ENCODE data around the gene LAMA3. TPM values are rescaled to one million over a fixed set of nuclear protein-coding genes. Genes with fewer than 3 reads are reported as not detected.
A peak's percentile ranks its signal among the peaks of the same experiment; 100 is the strongest.

Gene LAMA3
- total and polyA plus RNA-seq, 10 of the 15 experiments (the other 5 are each of a cell fraction or from before 2014, with no cell fraction given), result 0.37 to 6.5 (median 5.4) TPM

DNA sequence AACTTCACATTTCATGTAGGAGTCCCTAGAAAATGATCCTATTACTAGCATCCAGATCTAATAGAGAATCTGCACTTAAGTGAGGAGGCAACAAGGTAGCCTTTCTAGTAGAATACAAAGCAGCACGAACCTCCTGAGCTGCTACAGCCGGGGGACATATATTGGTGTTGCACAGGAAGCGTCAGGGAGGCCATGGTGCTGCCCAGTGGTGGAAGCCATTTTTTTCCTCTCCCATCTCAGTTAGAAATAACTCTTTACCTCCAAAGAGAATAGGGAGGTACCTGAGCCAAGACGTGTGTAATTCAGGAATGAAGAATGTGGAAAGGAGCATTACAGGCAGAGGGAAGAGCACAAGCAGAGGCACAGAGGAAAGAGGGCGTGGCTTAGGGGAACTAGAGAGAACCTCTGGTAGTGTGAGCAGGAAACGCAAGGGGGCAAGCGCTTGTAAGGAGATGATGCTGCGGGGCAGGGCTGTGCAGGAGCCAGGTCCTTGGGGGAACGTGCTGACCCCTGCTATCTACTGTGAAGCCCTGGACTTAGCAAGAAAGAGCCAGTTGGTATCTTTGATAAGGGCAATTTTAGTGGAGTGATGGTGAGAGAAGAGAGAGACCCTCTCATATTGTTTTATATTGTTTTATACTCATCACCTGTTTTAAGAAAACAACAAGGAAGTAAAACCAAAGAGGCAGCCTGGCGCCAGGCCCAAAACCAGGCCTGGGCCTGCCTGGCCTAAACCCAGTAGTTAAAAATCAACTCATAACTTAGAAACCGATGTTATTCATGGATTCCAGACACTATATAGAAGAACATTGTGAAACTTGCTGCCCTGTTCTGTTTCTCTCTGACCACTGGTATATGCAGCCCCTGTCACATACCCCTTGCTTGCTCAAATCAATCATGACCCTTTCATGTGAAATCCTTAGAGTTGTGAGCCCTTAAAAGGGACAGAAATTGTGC, 275.3 kb downstream of the LAMA3 start (continued):
- TF ChIP-seq YBX1 (IDR thresholded peaks at IDR 0.05), result no peak
- TF ChIP-seq SUZ12 (IDR thresholded peaks at IDR 0.05; ENCODE audit: unreplicated experiment), result no peak
- no peak for TF ChIP-seq ZNF217 (IDR thresholded peaks at IDR 0.05)
- no peak for TF ChIP-seq SIN3A (IDR thresholded peaks at IDR 0.05; ENCODE audit: low read depth, low read length)
- TF ChIP-seq GABPA (IDR thresholded peaks at IDR 0.05; ENCODE audit: low read depth), result peak; percentile 79
- no peak for TF ChIP-seq TCF3 (IDR thresholded peaks at IDR 0.05; ENCODE audit: borderline replicate concordance, insufficient read depth, low read depth, low read length)
- TF ChIP-seq KDM1A (IDR thresholded peaks at IDR 0.05; ENCODE audit: borderline replicate concordance), result no peak
- TF ChIP-seq, protein P1, sequence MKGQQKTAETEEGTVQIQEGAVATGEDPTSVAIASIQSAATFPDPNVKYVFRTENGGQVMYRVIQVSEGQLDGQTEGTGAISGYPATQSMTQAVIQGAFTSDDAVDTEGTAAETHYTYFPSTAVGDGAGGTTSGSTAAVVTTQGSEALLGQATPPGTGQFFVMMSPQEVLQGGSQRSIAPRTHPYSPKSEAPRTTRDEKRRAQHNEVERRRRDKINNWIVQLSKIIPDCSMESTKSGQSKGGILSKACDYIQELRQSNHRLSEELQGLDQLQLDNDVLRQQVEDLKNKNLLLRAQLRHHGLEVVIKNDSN (IDR thresholded peaks at IDR 0.05; ENCODE audit: borderline replicate concordance, extremely low read length, insufficient read depth, low read depth, low read length), result no peak
- no peak for TF ChIP-seq JUND (IDR thresholded peaks at IDR 0.05; ENCODE audit: low read depth, low read length)
- TF ChIP-seq, protein P2, sequence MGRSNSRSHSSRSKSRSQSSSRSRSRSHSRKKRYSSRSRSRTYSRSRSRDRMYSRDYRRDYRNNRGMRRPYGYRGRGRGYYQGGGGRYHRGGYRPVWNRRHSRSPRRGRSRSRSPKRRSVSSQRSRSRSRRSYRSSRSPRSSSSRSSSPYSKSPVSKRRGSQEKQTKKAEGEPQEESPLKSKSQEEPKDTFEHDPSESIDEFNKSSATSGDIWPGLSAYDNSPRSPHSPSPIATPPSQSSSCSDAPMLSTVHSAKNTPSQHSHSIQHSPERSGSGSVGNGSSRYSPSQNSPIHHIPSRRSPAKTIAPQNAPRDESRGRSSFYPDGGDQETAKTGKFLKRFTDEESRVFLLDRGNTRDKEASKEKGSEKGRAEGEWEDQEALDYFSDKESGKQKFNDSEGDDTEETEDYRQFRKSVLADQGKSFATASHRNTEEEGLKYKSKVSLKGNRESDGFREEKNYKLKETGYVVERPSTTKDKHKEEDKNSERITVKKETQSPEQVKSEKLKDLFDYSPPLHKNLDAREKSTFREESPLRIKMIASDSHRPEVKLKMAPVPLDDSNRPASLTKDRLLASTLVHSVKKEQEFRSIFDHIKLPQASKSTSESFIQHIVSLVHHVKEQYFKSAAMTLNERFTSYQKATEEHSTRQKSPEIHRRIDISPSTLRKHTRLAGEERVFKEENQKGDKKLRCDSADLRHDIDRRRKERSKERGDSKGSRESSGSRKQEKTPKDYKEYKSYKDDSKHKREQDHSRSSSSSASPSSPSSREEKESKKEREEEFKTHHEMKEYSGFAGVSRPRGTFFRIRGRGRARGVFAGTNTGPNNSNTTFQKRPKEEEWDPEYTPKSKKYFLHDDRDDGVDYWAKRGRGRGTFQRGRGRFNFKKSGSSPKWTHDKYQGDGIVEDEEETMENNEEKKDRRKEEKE (IDR thresholded peaks at IDR 0.05), result no peak
- TF ChIP-seq SRF (IDR thresholded peaks at IDR 0.05; ENCODE audit: low read depth in 2 of 2, low read length in 2 of 2), result no peak
- TF ChIP-seq ESRRA (IDR thresholded peaks at IDR 0.05; ENCODE audit: low read length), result no peak

All from GM12878 (cell line).